ENCODE data around the gene CYP24A1.
"Not testable (repeated sequence)": the region's sequence is repeated elsewhere in the genome, so short reads cannot be mapped to it uniquely, and the experiment has no call there.

CYP24A1 gene

GRCh38 chr20:54134445-54135220 is 39.2 kb downstream of the CYP24A1 start:
- DNase-seq (ENCODE audit: low read depth in 2 of 3, low spot score in 1 of 3): no peak

- no peak for DNase-seq (ENCODE audit: low read depth in 2 of 3, low spot score in 1 of 3)
Measured at GRCh38 chr20:54133434-54134427, 40.1 kb downstream of the CYP24A1 start.

GRCh38 chr20:54132612-54133433 is 41.0 kb downstream of the CYP24A1 start:
- DNase-seq (ENCODE audit: low read depth in 2 of 3, low spot score in 1 of 3): no peak

DNA sequence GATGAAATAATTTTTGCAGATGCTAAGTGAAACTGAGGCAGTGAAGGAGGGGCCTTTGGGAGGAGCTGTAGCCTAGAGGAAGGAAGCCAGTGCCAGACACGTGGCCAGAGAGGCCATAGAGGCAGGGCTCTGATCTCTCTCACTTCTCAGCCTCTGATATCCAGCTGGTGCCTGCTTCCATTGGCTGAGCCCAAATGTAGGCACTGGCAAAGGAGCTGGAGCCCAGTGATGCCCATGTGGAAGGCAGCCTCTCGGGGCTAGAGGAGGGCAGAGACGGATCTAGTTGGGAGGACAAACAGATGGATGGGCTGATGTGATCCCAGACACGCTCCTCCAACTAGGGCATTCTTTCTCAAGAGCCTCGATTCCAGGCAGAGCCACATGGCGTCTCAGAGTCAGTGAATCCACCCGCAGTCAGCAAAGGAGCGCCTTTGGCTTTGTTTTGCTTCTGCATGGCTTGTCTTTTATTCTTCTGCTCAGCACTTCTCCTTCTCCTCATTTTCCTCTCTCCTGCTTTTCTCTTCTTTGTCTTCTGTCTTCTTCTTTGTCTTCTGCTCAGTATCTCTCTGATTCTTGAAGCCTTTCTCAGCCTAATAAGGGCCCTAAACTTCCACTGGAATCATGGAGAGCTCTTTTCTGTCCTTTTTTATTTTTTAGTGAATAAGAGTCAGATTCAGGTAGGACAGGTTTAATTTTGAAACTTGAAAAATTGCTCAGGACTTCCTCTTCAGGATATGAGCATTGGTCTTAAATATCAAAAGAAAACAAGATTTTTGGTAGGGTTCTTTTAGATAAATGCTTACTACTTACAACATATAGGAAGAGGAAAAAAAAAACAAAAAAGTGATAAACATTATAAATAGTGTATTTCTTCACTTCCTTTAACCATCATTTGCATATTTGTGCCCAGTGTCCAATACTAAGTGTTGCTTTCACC is 41.8 kb downstream of the CYP24A1 start:
- no peak for DNase-seq (ENCODE audit: low read depth in 2 of 3, low spot score in 1 of 3)

GRCh38 chr20:54131125-54131524 is 42.7 kb downstream of the CYP24A1 start:
- not testable (repeated sequence) for DNase-seq (ENCODE audit: low read depth in 2 of 3, low spot score in 1 of 3)

DNA sequence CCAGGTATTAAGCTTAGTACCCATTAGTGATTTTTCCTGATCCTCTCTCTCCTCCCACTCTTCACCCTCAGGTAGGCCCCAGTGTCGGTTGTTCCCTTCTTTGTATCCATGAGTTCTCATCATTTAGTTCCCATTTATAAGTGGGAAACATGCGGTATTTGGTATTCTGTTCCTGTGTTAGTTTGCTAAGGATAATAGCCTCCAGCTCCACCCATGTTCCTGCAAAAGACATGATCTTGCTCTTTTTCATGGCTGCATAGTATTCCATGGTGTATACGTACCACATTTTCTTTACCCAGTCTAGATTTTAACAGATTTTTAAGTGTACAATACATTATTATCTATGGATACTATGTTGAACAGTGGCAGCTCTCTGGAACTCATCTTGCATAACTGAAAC is 44.4 kb downstream of the CYP24A1 start:
- no peak for DNase-seq (ENCODE audit: low read depth in 2 of 3, low spot score in 1 of 3)

DNA sequence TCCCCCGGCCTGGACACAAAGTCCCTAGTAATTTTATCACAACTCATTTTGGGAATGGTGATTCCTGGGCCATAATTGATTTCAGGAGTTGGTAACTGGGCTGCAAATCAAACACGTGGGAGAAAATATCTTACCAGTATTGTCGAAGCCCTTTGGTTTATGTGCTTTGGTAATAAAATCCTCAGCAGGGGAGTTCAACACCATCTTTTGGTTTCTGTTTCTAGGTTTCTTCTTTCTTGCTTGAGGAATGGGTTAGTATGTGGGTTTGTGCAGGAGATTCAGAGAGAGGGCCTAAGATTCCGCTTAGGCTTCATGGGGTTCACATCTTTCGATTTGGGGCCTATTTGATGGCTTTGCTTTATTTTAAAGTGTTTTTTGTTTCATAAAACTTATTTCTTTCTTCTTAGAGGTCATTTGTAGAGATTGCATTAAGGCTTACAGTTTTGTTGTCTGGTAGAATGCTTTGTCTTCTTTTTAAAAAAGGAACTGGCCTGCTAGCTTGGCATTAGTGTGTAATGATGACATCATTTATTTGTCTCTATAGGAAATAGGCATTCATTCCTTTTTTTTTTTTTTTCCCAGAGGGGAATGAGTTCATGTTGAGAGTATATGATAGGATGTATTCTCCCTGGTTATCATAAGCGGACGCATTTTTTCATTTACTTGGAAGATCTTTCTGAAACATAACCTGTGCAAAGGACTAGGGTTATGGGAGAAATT is 45.8 kb downstream of the CYP24A1 start:
- DNase-seq (ENCODE audit: low read depth in 2 of 3, low spot score in 1 of 3): no peak

DNA sequence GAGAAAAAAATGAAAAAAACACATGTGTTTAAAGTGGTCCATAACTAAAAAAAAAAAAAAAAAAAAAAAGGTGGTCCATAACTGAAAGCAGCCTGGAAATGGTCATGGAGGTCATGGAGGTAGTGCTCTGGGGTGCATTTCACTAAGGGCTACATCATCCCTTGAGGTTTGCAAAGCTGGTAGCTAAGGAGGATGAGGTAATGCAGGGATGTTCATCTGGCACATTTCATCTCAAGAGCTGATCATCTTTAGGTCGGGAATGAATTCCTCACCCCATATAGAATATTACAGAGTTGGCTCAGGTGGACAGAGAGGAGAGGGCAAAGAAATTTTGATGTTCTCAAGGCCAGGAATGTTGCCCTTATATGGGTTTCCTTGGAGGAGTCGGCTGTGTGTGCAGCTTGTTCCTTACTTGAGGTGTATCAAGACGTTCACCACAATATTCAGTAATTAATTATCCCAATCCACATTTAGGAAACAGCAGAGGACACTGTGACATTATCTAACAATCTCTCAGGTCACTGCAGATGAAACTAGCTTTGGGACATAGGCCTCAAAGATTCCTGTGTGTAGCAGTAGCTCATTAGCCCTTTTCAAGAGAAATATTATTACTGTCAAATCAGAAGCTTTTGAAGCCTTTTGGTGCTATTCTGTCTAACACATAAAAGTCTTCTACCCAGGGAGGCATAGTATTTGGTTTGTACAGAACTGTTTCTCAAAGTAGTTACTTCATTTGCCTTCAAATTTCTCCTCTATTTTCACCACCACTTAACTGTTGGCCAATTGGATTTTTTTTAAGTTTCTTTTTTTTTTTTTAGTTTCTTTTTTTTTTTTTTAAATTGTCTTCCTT is 46.8 kb downstream of the CYP24A1 start:
- DNase-seq (ENCODE audit: low read depth in 2 of 3, low spot score in 1 of 3): no peak

GRCh38 chr20:54126328-54126727 is 47.5 kb downstream of the CYP24A1 start:
- DNase-seq (ENCODE audit: low read depth in 2 of 3, low spot score in 1 of 3): not testable (repeated sequence)

DNA sequence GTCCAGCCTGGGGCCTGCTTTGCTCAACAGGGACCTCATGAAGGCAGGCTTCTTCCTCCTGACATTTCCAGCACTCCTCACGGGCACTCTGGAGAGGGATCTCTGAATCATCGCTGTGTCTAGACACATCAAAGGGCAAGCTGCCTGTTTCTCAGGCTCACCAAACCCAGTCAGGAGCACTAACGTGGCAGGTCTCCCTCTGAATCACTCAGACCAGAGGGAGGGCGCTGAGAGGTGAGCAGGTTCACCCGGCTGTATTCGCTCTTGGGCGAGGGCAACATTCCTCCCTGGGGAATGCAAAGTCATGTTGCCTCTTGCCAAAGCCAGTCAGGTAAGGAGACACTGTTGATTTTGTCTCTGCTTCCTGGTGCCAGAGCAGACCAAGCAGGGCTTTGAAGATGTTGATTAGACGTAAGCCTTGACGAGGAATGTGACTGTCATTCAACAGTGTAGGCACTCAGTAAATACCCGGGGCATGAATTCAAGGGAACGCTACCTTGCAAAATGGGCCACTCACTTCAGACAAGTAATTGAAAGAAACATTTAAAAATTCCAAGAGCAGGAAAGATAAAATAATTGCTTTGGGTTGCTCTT is 50.1 kb downstream of the CYP24A1 start:
- DNase-seq (ENCODE audit: low read depth in 2 of 3, low spot score in 1 of 3): no peak

- DNase-seq (ENCODE audit: low read depth in 2 of 3, low spot score in 1 of 3): no peak
Measured at GRCh38 chr20:54122681-54123586, 50.9 kb downstream of the CYP24A1 start.

DNA sequence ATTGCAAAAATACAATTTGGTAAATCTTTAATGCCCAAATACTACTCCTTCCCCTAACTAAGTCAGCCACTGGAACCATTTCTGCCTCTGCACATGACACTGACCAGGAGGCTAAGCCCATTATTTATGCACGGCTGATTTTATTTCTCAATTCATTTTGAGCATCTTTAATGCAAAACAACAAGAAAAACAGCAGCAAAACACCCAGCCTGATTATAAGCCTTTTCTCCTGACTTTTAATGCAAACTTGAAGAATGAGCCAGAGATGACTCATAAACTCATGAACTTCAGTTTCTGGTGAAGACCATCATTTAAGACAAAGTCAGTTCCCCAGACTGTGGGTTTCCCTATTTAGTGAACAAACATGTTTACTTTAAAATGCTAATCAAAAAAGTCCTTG is 51.6 kb downstream of the CYP24A1 start:
- DNase-seq (ENCODE audit: low read depth in 2 of 3, low spot score in 1 of 3): no peak

DNA sequence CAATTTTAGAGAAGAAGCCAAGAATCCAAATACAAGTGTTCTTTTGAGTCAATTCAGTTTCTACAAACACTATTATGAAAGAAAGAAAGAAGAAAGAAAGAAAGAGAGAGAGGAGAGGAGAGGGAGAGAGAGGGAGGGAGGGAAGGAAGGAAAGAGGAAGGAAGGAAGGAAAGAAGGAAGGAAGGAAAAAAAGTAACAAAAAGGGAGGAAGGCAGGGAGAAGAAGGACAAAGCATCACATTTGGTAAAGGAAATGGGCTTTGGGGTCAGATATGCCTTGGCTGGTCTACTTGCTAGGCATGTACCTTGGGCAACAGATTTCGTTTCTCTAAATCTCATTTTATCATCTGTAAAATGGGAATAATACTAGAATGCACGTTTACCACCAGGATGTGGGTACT is 54.0 kb downstream of the CYP24A1 start:
- no peak for DNase-seq (ENCODE audit: low read depth in 2 of 3, low spot score in 1 of 3)

- DNase-seq (ENCODE audit: low read depth in 2 of 3, low spot score in 1 of 3): no peak
Measured at GRCh38 chr20:54118220-54119001, 55.4 kb downstream of the CYP24A1 start.

GRCh38 chr20:54116550-54117235 is 57.1 kb downstream of the CYP24A1 start:
- no peak for DNase-seq (ENCODE audit: low read depth in 2 of 3, low spot score in 1 of 3)

Measured in stimulated activated CD4-positive, alpha-beta T cell treated with anti-CD3 and anti-CD28 coated beads, Interleukin-12 subunit alpha, Interleukin-12 subunit beta, amount 100 ng/mL, for 48 hours (primary cell).